Embryonic facial prominence (tissue), 1 donor: Measurements from ENCODE around the gene HINT1.
"Not testable (repeated sequence)": the region's sequence is repeated elsewhere in the genome, so short reads cannot be mapped to it uniquely, and the experiment has no call there.

ENCODE experiments used
- DNase-seq: peaks from one replicate; pipeline ENCODE4 v3.0.0-alpha.2; 2016; ENCODE audit errors: extremely low spot score

HINT1 gene

DNA sequence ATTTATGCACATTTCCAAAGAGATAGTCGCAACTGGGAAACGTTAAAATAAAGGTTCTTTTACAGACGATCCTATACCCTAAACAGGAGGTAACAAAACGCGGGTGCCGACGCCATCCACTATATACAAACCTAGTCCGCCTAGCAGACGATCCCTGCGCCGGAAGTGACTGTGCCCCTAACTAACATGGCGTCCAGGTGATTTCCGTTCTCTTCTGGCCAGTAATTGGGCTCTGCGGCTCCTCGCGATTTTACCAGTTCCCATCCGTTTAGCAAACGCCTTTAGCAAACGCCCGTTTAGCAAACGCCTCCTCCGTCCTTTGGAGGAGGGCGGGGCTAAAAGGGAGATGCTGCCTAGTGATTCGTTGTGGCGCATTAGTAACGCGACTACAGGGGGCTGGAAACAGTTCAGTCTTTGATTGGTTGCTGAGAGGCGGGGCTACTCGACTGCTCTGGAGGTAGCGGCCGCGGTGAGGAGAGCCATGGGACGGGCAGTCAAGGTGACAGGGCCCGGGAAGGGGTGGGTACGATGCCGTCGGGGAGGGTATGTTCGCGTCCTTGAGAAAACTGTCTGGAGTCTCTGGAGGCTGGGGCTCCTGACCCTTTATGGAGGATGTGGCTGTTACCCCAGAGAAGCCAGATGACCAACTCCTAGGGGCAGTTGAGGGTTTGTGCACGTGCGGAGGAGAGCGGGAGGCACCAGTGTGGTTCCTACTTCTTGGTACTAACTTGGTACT is 5.7 kb upstream of the HINT1 start, which contains the start of gene LYRM7:
Gene LYRM7 (plus strand): TSS at position 405 of the 736 bp plus-strand sequence. CDS start 77 bp downstream, at position 482.
- DNase-seq = peak; percentile 99

DNA sequence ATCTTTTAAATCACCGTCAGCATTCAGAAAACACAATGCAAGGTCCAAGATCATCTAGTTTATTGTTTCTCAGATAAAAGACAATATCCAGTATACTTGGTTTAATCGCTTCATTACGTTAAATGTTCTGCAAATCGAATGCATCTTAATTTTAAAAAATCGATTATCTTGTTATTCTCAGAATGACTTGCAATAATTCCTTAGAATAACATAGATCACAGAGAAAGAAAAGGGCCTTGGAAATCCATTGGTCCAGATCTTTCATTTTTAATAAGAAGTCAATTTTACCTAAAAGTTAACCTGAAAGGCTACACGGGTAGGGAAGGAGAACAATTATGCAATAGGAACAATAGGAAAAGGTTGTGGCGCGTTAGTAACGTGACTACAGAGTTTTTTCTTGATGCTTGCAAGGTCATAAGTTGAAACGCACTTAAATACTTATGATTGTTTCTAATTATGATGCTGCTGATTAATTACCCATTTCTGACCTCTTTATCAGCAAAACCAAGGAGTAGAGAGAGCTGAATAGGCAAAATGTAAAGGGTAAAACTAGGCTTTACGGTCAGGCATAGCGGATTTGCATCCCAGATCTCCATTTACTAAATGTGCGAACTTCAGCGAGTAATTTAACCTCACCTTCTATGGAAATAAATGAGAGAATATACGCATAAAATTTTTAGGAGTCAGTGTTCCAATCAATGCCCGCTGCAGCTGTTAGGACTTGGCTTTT is 4.9 kb upstream of the HINT1 start:
- DNase-seq = no peak

DNA sequence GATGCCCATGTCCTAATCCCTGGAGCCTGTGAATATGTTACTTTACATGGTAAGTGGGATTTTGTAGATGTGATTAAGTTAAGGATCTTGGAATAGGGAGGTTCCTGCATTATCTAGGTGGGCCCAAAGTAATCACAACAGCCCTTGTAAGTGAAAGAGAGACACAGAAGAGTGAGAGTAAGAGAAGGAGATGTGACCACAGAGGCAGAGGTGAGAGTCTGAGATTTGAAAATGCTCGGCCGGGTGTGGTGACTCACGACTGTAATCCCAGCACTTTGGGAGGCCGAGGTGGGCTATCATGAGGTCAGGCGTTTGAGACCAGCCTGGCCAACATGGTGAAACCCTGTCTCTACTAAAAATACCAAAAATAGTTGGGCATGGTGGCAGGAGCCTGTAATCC is 2.6 kb upstream of the HINT1 start:
- DNase-seq = no peak

DNA sequence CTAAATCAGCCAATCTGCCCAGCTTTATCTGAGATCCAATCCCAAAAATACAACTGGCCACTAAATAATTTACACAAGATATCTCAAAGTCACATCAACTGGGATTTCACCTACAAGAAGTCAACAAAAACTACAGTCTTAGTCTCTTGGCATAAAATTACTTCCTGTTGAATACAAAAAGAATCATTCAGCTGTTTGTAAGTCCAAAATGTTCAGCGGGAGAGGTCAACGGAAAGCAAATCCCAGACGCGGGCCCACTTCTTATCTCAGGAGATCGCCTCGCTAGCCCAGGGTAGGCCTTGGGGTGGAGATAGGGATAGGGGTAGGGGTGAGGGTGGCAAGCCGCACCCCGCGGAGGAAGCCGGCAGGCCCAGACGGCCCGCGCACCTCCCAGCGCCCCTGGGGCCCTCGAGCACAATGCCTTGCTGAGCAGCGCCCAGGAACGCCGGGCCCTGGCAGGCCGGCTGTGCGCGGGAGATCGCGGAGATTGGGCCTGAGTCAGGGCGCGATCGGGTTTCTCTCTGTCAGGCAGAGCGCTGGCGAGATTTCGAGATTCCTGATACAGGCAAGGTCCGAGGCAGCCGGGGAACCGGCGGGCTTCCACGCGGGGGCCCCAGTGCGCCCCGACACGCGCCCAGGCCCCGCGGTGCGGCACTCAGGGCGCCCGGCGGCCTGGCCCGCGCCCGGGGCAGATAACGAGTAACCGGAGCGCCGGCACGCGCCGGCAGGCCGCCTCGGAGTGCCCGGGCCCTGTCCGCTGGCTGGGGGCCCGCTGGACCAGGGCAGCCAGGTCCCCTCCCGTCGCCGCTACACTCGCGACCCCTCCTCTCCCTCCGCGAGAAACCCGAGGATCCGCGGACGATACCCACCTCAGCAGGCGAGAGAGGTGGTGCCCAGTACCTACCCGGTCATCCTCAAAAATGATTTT is 601 bp downstream of the HINT1 start:
- peak; percentile 33 for DNase-seq

DNA sequence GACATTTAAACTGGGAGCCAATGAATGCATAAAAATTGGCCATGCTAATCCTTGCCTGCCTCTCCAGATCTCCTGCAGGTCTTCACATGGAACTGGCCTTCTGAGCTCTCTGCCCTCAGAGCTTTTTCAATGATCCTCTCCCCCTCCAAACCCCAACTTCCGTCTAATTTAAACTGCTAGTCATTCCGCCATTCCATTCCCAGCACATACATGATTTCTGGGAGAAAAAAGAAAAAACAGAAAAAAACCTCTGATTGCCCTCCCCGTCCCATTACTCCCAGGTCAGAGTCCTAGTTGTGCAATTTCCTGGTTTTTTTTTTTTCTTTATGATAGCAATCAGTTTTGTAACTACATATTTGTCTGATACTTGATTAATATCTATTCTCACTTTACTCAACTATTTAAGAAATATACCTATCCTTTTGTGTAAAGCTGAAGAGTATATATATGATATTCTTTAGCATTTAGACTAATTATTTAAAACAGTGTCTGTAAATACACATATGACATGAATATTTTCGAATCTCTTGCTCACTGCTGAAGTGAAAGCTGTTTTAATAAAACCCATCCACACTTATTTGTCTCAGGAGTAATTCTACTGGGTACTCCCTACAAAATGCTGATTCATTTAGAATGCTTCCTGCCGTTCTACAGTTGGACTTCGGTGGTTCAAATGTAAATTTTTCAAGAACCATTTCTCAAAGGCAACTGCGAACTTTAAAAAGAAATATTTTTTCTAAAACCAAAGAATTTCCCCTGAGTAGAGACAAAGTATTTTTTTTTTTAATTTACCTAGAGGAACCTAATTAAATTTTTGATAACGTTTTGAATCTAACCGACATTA is 1.6 kb downstream of the HINT1 start:
- DNase-seq = no peak

DNA sequence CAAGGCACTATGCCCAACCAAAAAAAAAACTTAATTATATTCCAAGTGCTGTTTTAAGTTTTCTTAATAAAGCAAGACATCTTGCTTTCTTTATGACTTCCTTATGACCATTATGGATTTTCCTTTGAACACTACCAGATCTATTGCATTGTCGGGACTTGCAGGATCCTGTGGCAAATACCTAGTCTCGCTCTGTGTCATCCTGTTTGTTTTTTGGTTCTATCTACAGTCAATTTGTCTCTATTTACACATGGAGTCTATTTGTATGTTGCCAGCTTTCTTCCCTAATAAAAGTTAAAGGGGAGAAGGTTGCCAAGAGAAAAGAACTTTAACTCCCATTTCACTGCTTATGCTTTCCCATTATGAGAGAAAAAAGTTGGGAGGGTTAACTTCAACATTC is 4.9 kb downstream of the HINT1 start:
- no peak for DNase-seq

DNA sequence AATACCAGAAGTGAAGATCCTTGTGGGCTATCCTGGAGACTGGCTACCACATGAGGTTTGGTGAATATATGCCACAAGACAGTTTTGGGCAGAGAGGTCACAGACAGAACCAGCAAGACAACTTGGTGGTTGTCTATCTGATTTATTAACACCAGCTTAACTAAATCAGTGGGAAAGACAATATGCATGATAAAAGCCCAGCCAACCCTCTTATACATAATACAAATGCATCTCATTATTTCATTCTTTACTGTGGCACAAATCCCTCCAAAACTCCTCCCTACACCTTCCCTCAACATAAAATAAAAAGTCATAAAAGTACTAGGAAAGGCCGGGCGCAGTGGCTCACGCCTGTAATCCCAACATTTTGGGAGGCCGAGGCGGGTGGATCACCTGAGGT is 8.1 kb downstream of the HINT1 start:
- DNase-seq = no peak

DNA sequence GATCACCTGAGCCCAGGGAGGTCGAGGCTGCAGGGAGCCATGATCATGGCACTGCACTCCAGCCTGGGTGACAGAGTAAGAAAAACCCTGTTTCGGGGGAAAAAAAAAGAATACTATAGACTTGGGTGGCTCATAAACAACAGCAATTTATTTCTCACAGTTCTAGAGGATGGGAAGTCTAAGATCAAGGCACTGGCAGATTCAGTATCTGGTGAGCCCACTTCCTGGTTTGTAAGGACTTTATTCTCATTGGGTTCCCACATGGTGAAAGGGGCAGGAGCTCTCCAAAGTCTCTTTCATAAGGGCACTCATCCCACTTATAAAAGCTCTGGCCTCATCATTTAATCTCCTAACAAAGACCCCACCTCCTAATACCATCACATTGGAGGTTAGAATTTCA is 8.7 kb downstream of the HINT1 start:
- DNase-seq = no peak

DNA sequence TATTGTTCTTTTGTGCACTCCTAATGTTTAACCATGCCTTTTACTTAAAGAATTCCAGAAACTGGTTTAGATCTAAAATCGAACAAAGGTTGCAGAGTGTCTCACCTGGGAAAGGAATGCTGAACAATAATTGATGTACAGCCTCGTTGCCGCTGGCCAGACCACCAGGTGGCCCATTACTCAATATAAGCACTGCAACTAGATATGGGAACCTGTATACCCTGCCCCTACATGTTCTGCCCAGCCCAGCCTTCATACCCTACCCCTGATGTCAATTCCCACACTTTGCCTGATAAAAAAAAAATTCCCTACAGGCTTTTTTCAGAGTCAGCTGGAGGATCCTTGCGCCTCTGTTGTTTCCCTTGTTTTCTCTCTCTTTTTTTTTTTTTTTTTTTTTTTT is 13.8 kb downstream of the HINT1 start:
- no peak for DNase-seq

DNA sequence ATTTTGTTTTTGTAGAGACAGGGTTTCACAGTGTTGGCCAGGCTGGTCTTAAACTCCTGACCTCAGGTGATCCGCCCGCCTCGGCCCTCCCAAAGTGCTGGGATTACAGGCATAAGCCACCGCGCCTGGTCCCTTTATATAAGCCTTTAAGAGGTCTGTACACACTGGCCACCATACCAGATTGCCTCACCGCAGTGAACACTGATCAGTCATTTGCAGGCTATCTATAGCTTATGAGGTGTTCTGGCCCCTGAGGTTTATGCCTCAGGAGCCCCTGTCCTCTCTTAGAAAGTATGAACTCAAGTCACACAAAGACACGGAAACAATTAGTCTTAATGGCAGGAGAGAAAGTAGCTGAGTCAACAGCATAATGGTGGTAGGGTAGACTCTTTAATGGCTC is 14.6 kb downstream of the HINT1 start:
- DNase-seq = no peak

DNA sequence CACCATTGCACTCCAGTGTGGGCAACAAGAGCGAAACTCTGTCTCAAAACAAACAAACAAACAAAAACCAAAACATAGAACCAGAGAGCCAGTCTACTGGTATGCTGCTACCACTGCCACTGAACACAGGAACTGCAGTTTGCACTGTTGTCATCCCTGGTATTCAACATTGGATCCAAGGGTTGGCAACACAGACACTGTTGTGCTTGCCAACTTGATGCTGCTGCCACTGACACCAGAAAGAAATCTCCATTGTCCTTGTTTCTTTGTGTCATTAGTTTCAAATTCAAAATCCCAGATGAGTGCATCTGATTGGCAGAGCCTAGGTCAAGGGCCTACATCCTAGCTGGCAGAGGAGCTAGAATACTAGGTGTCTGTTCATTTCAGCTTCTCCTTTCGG is 16.2 kb downstream of the HINT1 start:
- no peak for DNase-seq

DNA sequence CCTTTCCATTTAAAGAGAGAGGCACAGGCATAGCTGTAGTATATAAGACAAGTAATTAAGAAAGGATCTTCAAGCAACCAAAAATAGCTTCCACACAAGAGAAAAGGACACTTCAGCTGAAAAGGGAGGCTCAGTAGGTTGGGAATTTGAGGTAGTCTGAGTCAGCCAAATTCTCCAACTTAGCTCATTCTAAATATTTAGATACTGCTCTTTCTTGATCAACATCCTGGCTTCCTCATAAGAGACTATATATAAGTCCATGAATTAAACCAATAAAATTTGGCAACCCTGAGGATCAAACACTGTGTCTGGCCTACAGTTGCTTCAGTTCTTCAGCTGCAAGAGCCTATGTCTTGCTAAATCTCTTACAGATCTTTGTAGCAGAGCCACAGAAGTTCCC is 17.8 kb downstream of the HINT1 start:
- DNase-seq = no peak

DNA sequence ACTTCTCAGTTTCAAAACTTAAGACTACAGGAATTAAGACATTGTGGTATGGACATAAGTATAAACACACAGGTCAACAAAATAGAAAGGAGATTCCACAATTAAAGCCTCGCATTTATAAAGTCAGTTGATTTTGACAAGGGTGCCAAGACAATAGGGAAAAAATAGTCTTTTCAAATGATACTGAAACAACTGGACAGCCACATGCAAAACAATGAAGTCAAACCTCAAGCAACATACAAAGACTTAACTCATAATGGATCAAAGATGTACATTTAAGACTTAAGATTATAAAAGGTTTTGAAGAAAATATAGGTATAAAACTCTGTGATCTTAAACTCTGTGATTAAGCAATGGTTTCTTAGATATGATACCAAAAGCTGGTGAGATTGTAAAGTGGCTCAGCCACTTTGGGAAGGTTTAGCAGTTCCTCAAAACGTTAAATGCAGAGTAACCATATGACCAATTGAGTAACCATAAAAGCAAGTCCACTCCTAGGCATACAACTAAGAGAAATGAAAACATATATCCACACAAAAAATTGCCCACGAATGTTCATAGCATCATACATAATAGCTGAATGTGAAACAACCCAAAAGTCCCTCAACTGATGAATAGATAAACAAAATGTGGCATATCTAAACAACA is 22.0 kb downstream of the HINT1 start:
- no peak for DNase-seq

DNA sequence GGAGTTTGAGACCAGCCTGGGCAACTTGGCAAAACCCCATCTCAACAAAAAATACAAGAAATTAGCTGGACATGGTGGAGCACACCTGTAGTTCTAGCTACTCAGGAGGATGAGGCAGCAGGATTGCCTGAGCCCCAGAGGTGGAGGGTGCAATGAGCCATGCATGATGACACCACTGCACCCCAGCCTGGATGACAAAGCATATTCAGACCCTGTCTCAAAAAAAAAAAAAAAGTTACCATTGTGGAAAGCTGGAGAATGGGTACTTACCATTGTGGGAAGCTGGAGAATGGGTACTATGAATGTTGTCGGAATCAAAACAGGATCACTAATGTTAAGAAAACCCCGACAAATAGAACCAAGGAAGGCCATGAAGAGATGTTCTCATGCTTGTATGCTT is 25.7 kb downstream of the HINT1 start:
- DNase-seq = no peak

DNA sequence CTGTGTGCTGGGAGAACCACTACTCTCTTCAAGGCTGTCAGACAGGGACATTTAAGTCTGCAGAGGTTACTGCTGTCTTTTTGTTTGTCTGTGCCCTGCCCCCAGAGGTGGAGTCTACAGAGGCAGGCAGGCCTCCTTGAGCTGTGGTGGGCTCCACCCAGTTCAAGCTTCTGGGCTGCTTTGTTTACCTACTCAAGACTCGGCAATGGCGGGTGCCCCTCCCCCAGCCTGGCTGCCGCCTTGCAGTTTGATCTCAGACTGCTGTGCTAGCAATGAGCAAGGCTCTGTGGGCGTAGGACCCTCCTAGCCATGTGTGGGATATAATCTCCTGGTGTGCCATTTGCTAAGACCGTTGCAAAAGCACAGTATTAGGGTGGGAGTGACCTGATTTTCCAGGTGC is 26.6 kb downstream of the HINT1 start:
- DNase-seq = not testable (repeated sequence)

DNA sequence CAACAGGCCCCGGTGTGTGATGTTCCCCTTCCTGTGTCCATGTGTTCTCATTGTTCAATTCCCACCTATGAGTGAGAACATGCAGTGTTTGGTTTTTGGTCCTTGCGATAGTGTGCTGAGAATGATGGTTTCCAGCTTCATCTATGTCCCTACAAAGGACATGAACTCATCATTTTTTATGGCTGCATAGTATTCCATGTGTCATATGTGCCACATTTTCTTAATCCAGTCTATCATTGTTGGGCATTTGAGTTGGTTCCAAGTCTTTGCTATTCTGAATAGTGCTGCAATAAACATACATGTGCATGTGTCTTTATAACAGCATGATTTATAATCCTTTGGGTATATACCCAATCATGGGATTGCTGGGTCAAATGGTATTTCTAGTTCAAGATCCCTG is 32.0 kb downstream of the HINT1 start:
- not testable (repeated sequence) for DNase-seq

DNA sequence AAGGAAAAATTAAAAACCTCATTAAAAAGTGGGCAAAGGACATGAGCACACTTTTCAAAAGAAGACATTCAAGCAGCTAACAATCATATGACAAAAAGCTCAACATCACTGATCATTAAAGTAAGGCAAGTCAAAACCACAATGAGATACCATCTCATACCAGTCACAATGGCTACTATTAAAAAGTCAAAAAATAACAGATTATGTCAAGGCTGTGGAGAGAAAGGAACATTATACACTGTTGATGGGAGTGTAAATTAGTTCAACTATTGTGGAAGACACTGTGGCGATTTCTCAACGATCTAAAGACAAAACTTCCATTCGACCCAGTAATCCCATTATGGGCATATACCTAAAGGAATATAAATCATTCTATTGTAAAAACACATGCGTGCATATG is 35.8 kb downstream of the HINT1 start:
- no peak for DNase-seq

DNA sequence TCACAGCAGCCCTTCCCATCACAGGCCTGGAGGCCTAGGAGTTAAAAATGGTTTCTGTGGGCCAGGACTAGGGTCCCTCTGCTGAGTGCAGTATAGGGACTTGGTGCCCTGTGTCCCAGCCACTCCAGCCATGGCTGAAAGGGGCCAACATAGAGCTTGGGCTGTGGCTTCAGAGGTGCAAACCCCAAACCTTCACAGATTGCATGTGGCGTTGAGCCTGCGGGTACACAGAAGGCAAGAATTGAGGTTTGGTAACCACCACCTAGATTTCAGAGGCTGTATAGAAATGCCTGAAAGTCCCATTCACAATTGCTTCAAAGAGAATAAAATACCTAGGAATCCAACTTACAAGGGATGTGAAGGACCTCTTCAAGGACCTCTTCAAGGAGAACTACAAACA is 37.8 kb downstream of the HINT1 start:
- not testable (repeated sequence) for DNase-seq

DNA sequence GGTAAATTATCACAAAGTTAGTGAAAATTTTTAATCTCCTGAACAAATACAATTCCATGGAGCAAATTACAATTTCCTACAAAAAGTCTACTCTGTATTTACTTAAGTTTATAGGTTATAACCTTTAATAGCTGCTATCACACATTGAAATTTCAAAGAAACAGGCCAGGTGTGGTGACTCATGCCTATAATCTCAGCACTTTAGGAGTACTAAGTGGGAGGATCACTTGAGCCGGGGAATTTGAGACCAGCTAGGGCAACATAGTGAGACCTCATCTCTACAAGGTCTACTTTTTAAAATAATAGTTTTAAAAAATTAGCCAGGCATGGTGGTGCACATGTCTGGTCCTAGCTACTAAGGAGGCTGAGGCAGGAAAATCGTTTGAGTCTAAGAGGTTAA is 50.3 kb downstream of the HINT1 start:
- no peak for DNase-seq

DNA sequence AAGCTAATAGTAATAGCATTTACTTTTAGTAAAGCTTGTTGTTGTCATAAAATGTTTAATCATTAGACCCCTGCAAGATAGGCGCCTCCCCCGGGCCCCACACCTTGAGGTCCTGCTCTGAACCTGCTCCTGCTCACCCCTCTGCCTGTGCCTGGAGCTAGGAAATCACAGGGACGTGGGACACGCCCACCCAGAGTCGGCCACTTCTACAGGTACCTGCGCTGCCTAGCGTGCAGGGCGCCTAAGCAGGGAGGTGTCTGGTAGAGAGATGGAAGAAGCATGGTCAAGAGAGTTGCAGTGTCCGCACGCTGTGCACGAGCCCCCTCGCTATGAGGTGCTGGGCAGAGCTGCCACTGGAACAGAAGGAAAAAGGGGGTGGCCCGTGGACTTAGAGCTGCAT is 52.6 kb downstream of the HINT1 start:
- DNase-seq = no peak

DNA sequence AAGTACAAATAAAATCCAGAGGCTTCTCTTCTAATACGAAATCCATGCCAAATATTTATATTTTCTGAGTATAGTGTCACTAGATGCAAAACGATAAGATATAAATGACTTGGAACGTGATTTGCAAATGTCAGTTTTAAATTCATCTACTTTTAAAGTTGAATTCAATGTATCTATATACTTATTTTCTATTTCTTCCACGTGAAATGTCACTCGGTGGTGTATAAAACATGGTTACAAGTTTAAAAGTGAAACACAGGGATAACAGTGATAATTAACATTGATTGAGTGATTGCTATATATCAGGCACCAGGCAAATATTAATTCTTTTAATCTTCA is 54.8 kb downstream of the HINT1 start:
- DNase-seq = no peak
